PC-9 (cell line): Measurements from ENCODE around the gene MCM8. TPM values are rescaled to one million over a fixed set of nuclear protein-coding genes. Genes with fewer than 3 reads are reported as not detected.

Source experiments
- BruUV-seq: library from RNA; stranded (reverse); fragments of 400-500 nt; replicated peaks from 2 replicates; lab custom pipeline; 2021; lab: Mats Ljungman, UMichigan
- CTCF ChIA-PET: fragments of 300-600 bp; sonication (Branson Sonifier 250); formaldehyde crosslinking; loops from one replicate; lab custom pipeline; 2022; ENCODE audit warnings: antibody characterized with exemption; lab: Charles Lee
- POLR2A ChIA-PET: fragments of 300-600 bp; sonication (Branson Sonifier 250); formaldehyde crosslinking; loops from one replicate; lab custom pipeline; 2022; ENCODE audit warnings: antibody characterized with exemption; ENCODE audit not compliant: unreplicated experiment; lab: Charles Lee
- DNase-seq, 2 experiments: peaks; one replicate each; pipeline versions ENCODE4 v3.0.0 to v3.0.0-alpha.2; 2015 to 2022; ENCODE audit warnings: mixed read lengths in 1 of 2
- H2AFZ ChIP-seq: fragments of 200-600 bp; sonication (generic); 2 replicates; pipeline ENCODE4 v1.8.1; 2017; ENCODE audit warnings: antibody characterized with exemption
- H3F3A ChIP-seq: fragments of 200-600 bp; sonication (generic); 2 replicates; pipeline ENCODE4 v1.8.1; 2017; ENCODE audit warnings: antibody characterized with exemption, mild to moderate bottlenecking, low read depth; ENCODE audit not compliant: insufficient read depth
- H3K27ac ChIP-seq: fragments of 200-600 bp; sonication (generic); 2 replicates; pipeline ENCODE4 v1.6.1; 2016; ENCODE audit warnings: mixed run types
- H3K27me3 ChIP-seq: fragments of 200-600 bp; sonication (generic); 2 replicates; pipeline ENCODE4 v1.6.1; 2016; ENCODE audit warnings: low read depth, mixed run types; ENCODE audit not compliant: insufficient read depth
- H3K36me3 ChIP-seq: fragments of 200-600 bp; sonication (generic); 2 replicates; pipeline ENCODE4 v1.6.1; 2016; ENCODE audit warnings: low read depth, mixed run types
- H3K4me1 ChIP-seq: fragments of 200-600 bp; sonication (generic); replicated peaks from 2 replicates; pipeline ENCODE4 v1.6.1; 2016; ENCODE audit warnings: mixed run types; ENCODE audit not compliant: insufficient read depth
- H3K4me2 ChIP-seq: fragments of 200-600 bp; sonication (generic); 2 replicates; pipeline ENCODE4 v1.6.1; 2017; ENCODE audit warnings: mixed run types
- H3K4me3 ChIP-seq: fragments of 200-600 bp; sonication (generic); 2 replicates; pipeline ENCODE4 v1.6.1; 2016; ENCODE audit warnings: mixed run types
- H3K79me2 ChIP-seq: fragments of 200-600 bp; sonication (generic); 2 replicates; pipeline ENCODE4 v1.6.1; 2017; ENCODE audit warnings: low read depth, mixed run types
- H3K9me2 ChIP-seq: fragments of 200-600 bp; sonication (generic); 2 replicates; pipeline ENCODE4 v1.8.1; 2017; ENCODE audit warnings: mild to moderate bottlenecking; ENCODE audit not compliant: insufficient read depth
- H3K9me3 ChIP-seq: fragments of 200-600 bp; sonication (generic); 2 replicates; pipeline ENCODE4 v1.8.1; 2016; ENCODE audit warnings: low read depth; ENCODE audit not compliant: insufficient read depth
- H4K20me1 ChIP-seq: fragments of 200-600 bp; sonication (generic); 2 replicates; pipeline ENCODE4 v1.8.1; 2017; ENCODE audit not compliant: insufficient read depth
- CTCF ChIP-seq: fragments of 200-600 bp; sonication (generic); conservative IDR thresholded peaks from 2 replicates; pipeline ENCODE4 v1.6.1; 2017; ENCODE audit warnings: mixed run types, antibody characterized with exemption, mild to moderate bottlenecking, moderate library complexity
- EZH2 ChIP-seq: fragments of 200-600 bp; sonication (generic); IDR thresholded peaks from 2 replicates; pipeline ENCODE4 v1.8.0; 2017; ENCODE audit warnings: antibody characterized with exemption, low read depth
- intact Hi-C: fragments of 100-400 bp; cut with micrococcal nuclease; formaldehyde crosslinking; loops from one replicate; pipeline ENCODE4 v1.10.0; 2022; ENCODE audit not compliant: unreplicated experiment
- total RNA-seq: library from RNA; stranded (reverse); gene quantifications from 2 replicates; pipeline ENCODE4 v1.2.3, GENCODE V29; 2021

The MCM8 gene
- total RNA-seq, 1 experiment from 2014 or later: 22.4 TPM

GRCh38 chr20:5971203-5971602 is 20.8 kb downstream of the MCM8 start:
- H3K36me3 ChIP-seq: peaks cover 10% of the 10 kb centered on the region
- intact Hi-C loops: no loop called here
- H3K79me2 ChIP-seq: no peaks in the 10 kb centered on the region
- ChIA-PET POLR2A (no interaction called here), CTCF (no interaction called here)
- H4K20me1 ChIP-seq: no peaks in the 10 kb centered on the region
- H3K4me2 ChIP-seq: no peak overlapping the region
- 0 out of 2 replicates have a peak, but pooled peaks cover 4% of the 10 kb centered on the region for H3K4me1 ChIP-seq
- no peak for TF ChIP-seq EZH2
- TF ChIP-seq CTCF: no peak
- H3K9me3 ChIP-seq: no peaks in the 10 kb centered on the region
- H3K9me2 ChIP-seq: no peaks in the 10 kb centered on the region
- H3F3A ChIP-seq: no peaks in the 10 kb centered on the region
- H3K4me3 ChIP-seq: no peak overlapping the region
- H3K27ac ChIP-seq: 0 out of 2 replicates have a peak overlapping the region, but pooled peaks have one; percentile 18
- no peak overlapping the region for H2AFZ ChIP-seq
- peak in 1 of 2 experiments; percentile 53 for DNase-seq
- BruUV-seq: no TSS peak
- no peaks in the 10 kb centered on the region for H3K27me3 ChIP-seq

- Histone ChIP-seq H3K27ac (peak overlapping the region; percentile 21; the same call in 1 of the 2 replicates), H3K4me3 (no peak overlapping the region), H3K27me3 (no peaks in the 10 kb centered on the region), H2AFZ (no peak overlapping the region), H3K4me1 (0 out of 2 replicates have a peak, but pooled peaks cover 4% of the 10 kb centered on the region), H3K79me2 (no peaks in the 10 kb centered on the region), H3K9me3 (no peaks in the 10 kb centered on the region), H3F3A (no peaks in the 10 kb centered on the region), H3K9me2 (no peaks in the 10 kb centered on the region), H3K4me2 (no peak overlapping the region), H3K36me3 (no peaks in the 10 kb centered on the region), H4K20me1 (no peaks in the 10 kb centered on the region)
- ChIA-PET POLR2A (no interaction called here), CTCF (interaction anchor here (0.6 kb wide), 1 partner anchor 426 kb away, joined by 4 read pairs; no protein-coding TSS in a partner anchor)
- intact Hi-C loops: no loop called here
- TF ChIP-seq CTCF: no peak
- no peak for TF ChIP-seq EZH2
- peak in 1 of 2 experiments; percentile 68 for DNase-seq
- no TSS peak for BruUV-seq
These were observed 22.7 kb downstream of the MCM8 start for GRCh38 chr20:5973172-5973571.

- no peak overlapping the region for H3K4me2 ChIP-seq
- CTCF ChIA-PET: no interaction called here
These were observed 23.5 kb downstream of the MCM8 start for GRCh38 chr20:5973971-5974370.

More at GRCh38 chr20:5973971-5974370, 23.5 kb downstream of the MCM8 start:
- 0 out of 2 replicates have a peak, but pooled peaks cover 4% of the 10 kb centered on the region for H3K4me1 ChIP-seq
- DNase-seq: no peak
- no peaks in the 10 kb centered on the region for H3K27me3 ChIP-seq
- TF ChIP-seq CTCF (no peak), EZH2 (no peak)
- H4K20me1 ChIP-seq: no peaks in the 10 kb centered on the region
- intact Hi-C loops: no loop called here
- H3K4me3 ChIP-seq: no peak overlapping the region
- H3K9me3 ChIP-seq: no peaks in the 10 kb centered on the region
- no peaks in the 10 kb centered on the region for H3K79me2 ChIP-seq
- POLR2A ChIA-PET: no interaction called here
- no peak overlapping the region for H2AFZ ChIP-seq
- no peaks in the 10 kb centered on the region for H3F3A ChIP-seq
- no peaks in the 10 kb centered on the region for H3K36me3 ChIP-seq
- H3K27ac ChIP-seq: no peak overlapping the region
- H3K9me2 ChIP-seq: no peaks in the 10 kb centered on the region
- no TSS peak for BruUV-seq
